Superior temporal gyrus (tissue), 1 donor: Measurements from ENCODE around the gene PPP2R3B.
"Not testable (repeated sequence)": the region's sequence is repeated elsewhere in the genome, so short reads cannot be mapped to it uniquely, and the experiment has no call there.

Experiments
- DNase-seq: peaks from one replicate; pipeline ENCODE4 v3.0.0-alpha.2; 2016; ENCODE audit errors: extremely low spot score

The PPP2R3B gene

GRCh38 chrX:353566-354535 is 32.9 kb downstream of the PPP2R3B start:
- DNase-seq, result no peak

DNA sequence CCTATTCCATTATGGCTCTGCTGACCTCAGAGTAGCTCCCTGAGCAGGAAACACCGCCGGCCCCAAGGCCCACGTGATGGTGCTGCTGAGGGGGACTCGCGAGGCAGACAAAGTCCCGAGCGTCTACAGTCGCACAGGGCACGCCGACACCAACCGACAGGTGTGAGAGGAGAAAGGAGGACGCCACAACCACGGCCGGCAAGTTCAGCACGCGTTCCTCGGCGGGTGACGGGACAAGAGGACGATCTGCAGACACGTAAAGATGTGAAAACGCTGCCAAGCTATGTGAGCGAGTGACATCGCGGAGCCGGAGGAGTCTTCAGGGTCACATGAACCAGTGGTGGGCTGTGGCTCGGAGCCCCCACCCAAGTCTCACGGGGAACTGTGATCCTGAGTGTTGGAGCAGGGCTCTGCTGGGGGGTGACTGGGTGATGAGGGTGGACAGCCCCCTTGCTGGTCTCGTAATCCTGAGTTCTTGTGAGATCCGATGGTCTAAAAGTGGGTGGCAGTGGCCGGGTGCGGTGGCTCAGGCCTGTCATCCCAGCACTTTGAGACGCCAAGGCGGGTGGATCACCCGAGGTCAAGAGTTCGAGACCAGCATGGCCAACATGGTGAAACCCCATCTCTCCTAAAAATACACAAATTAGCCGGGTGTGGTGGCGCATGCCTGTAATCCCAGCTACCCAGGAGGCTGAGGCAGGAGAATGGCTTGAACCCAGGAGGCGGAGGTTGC is 34.0 kb downstream of the PPP2R3B start:
- DNase-seq, result no peak

DNA sequence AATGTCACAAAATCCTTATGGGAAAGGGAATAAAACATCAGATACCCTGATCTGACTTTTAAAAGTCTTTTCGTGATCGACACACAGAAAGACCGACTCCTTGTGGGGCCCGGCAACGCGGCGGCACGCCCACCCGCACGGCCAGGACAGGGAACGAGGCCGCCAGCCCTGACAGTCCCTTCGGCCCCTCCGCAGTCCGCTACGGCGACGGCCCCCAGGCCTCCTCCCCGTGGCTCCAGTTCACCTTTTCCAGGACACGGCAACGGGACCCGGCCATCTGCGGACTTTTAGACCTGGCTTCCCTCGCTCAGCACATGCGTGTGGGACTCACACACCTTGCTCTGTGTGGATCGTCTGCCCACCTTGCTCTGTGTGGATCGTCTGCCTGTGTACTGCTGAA is 34.5 kb downstream of the PPP2R3B start:
- DNase-seq, result no peak

DNA sequence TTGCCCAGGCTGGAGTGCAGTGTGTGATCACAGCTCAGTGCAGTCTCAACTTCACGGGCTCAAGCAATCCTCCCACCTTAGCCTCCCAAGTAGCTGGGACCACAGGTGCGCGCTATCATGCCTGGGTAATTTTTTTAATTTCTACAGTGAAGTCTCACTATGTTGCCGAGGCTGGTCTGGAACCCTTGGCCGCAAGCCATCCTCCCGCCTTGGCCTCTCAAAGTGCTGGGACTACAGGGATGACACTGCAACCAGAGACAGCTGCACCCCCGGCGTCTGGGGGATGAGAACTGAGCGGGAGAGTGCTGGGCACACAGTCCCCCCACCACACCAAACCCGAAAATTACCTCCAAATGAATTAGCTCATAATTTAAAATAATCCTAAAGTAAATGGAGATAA is 35.0 kb downstream of the PPP2R3B start:
- no peak for DNase-seq

- not testable (repeated sequence) for DNase-seq
Measured at GRCh38 chrX:351324-351641, 35.4 kb downstream of the PPP2R3B start.

- peak; percentile 11 for DNase-seq
Measured at GRCh38 chrX:350534-351323, 36.0 kb downstream of the PPP2R3B start.

GRCh38 chrX:350148-350533 is 36.6 kb downstream of the PPP2R3B start:
- DNase-seq, result no peak

DNA sequence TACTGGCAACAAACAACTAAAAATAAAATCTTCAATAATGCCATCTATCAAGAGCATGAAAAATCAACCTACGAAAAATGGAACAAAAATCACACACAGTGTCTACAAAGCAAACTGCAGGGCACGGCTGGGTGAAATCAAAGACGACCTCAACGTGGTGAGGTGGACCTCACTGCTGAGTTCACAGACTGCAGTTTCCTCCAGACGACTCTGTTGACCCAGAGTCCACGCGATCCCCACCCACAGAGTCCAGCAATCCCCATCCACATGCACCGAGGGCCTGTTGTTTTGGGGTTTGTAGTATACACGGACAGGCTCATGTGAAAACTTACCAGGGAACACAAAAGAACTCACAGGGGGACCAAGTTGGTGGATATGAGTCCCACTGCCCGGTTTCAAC is 37.0 kb downstream of the PPP2R3B start:
- DNase-seq, result no peak

- peak; percentile 64 for DNase-seq
Measured at GRCh38 chrX:349196-349595, 37.5 kb downstream of the PPP2R3B start.

DNA sequence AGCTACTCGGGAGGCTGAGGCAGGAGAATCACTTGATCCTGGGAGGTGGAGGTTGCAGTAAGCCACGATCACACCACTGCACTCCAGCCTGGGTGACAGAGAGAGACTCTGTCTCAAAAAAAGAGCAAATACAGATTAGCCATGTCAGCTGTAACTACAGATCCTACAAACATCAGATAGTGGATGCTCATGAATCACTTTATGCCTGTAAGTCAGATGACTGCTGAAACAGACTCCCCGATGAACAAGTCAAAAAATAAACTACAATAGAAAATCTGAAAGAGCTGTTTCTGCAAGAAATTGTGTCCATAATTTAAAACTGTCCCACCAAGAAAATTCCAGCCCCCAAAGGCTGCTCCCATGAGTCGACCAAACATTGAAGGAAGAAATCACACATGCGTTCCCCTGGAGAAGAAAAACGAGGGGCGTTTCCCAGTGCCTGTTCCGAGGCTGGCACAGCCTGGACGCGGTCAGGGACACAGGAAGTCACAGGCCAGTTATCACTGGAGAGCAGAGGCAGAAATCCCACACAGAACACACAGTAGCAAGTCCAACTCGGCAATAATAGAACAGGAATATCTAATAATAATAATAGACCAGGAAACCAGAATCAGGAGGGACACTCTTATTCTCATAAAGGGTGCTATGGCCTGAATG is 38.1 kb downstream of the PPP2R3B start:
- no peak for DNase-seq

DNA sequence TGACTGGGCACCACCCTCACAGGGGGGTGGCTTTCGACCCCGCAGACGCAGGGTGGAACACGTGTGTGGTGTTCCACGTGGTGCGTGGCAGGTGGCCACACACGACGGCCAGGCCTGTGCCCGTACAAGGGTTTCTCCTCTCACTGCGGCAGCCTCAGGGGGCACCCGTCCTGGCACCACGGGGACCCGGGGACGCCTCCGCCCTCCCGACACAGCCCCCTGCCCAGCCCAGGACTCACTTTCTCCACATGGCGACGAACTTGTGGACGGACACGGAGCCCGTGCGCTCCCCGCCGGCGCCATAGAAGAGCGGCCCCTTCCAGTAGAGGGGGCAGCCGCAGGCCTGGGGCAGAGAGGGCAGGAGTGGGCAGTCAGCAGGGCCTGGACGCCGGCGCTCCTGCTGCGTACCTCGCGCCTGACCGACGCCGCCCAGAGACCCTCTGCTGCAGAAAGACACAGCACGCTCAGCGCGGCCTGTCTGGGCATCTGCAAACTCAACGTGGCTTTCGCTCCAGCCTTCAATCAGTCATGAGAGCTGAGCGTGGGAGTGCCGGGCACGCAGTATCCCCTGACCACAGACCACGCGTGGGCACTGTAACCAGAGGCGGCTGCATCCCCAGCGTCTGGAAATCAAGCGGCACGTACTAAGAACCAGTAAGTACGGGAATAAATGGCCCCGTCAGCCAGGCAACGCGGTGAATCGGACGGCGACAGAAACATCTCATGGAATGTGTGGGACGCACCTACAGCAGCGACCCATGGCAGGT is 39.2 kb downstream of the PPP2R3B start:
- no peak for DNase-seq

DNA sequence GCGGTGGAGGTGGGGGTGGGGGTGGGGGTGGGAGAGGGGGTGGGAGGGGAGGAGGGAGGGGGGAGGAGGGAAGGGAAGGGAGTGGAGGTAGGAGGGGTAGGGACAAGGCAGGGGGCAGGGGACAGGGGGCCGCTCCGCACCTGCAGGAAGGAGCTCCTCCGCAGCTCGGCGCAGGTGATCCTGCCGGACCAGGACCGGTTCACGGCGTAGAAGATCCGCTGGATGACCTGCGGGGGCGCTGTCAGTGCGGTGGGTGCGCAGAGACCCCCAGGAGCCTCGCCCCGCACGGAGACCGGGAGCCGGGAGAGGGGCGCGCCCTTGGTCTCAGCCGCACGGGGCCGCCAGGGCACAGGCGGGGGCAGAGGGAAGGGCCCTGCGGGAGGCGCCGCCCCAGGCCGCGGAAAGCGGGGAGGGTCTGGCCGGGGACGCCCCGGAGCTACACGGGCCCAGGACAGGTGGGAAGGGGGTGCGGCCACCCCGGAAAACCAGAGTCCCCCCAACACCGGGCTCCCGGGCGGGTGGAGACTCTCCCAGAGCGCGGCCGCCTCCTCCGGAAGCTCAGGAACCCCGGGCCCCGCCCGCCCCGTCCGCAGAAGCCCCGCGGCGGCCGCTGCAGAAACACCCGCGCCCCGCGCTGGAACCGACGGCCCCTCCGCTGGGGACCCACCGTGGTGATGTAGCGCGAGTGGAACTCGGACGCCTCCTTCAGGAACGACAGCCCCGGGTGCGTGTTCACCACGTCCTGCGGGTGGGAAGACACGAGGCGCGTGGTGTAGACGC is 40.5 kb downstream of the PPP2R3B start:
- DNase-seq, result no peak

GRCh38 chrX:345020-345925 is 41.4 kb downstream of the PPP2R3B start:
- DNase-seq, result no peak

- no peak for DNase-seq
Measured at GRCh38 chrX:344371-344901, 42.3 kb downstream of the PPP2R3B start.

- no peak for DNase-seq
Measured at GRCh38 chrX:341541-342101, 45.1 kb downstream of the PPP2R3B start.

DNA sequence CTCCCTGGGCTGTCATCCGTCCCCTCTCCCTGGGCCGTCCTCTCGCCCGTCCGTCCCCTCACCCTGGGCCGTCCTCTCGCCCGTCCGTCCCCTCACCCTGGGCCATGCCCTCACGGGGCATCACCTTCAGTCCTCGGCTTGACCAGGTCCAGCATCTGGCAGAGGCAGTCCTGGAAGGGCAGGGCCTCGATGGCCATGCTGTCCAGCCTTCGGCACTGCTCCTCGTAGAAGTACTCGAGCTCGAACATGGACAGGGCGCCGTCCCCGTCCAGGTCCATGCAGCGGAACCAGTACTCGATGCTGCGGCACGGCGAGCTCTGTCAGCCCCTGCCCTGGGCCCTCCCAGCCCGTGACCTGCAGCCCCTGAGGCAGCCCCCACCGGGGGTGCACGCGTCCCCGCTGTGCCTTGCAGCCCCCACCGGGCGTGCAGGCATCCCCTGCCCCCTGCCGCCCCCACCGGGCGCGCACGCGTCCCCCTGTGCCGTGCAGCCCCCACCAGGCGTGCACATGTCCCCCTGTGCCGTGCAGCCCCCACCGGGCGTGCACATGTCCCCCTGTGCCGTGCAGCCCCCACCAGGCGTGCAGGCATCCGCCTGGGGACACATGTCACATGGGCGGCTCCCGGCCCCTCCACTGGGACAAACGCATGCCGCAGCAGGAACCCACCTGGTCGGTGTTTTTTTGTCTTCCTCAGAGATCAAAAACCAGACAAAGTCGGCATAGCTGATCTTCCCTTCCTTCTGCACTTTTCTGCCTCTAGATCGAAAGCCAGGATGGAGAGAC is 45.9 kb downstream of the PPP2R3B start:
- no peak for DNase-seq

GRCh38 chrX:340121-340520 is 46.6 kb downstream of the PPP2R3B start:
- DNase-seq, result no peak
